Measurements from ENCODE around the gene ARMC7.

DNA sequence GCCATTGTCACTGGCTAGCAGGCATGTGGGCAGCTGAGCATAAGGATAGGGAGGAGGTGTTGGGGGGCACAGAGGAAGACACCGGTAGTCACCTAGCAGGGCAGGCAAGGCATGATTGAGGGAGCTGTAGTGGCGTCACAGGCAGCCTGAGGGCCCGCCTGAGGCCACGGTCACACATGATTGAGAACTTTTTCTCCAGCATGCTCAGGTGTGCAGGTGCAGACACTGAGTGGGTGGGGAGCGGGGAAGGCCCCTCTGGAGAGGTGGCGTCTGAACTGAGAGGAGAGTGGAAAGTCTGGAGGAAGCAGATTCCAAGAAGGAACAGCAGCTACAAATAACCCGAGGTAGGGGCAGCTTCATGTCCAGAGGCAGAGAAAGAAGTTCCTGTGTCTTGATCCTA lies 10.9 kb upstream of the ARMC7 start:
- no peak for TF ChIP-seq POLR2A (IDR thresholded peaks at IDR 0.05)
- TF ChIP-seq, protein P1, sequence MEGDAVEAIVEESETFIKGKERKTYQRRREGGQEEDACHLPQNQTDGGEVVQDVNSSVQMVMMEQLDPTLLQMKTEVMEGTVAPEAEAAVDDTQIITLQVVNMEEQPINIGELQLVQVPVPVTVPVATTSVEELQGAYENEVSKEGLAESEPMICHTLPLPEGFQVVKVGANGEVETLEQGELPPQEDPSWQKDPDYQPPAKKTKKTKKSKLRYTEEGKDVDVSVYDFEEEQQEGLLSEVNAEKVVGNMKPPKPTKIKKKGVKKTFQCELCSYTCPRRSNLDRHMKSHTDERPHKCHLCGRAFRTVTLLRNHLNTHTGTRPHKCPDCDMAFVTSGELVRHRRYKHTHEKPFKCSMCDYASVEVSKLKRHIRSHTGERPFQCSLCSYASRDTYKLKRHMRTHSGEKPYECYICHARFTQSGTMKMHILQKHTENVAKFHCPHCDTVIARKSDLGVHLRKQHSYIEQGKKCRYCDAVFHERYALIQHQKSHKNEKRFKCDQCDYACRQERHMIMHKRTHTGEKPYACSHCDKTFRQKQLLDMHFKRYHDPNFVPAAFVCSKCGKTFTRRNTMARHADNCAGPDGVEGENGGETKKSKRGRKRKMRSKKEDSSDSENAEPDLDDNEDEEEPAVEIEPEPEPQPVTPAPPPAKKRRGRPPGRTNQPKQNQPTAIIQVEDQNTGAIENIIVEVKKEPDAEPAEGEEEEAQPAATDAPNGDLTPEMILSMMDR (IDR thresholded peaks at IDR 0.05): no peak
